ENCODE measurements around the gene RNF31.
"Not testable (repeated sequence)": the region's sequence is repeated elsewhere in the genome, so short reads cannot be mapped to it uniquely, and the experiment has no call there.

The RNF31 gene

DNA sequence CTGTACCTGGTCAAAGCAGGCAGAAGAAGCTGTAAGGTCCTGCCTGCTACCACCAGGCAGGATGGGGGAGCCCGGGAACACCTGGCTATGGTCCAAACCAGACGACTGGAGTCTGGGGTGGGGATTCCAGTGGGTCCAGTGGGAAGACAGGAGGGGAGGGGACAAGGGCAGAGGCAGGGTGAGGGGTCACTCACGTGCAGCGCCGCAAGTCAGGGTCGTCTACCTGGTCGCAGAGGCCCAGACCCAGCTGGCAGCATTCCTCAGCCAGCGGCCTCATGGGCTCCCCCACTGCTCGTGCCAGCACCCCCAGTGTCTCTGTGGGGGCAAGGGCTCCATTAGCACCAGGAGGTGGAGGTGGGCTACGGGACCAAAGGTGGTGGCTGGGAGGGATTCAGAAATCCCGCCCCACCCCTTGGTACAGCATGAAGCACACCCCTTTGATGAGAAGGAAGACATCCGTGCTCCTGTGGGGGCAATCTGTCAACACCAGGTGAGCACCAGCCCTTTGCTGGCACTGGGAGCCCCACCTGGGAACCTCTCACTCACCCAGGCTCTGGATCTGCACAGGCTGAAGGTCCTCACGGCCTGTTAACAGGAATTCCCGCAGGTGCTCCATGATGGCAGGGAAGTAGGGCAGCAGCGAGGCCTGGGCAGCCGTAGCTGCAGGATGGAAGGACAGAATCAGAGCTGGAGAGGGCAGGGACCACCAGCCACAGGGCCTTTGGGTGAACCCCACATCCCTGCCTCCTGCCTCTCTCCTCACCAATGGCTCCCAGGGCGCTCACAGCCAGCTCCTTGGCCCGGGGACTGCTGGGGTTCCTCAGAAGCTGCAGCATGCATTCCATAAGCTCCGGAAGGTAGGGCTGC, 37.0 kb downstream of the RNF31 start:
- FAIRE-seq: no peak

DNA sequence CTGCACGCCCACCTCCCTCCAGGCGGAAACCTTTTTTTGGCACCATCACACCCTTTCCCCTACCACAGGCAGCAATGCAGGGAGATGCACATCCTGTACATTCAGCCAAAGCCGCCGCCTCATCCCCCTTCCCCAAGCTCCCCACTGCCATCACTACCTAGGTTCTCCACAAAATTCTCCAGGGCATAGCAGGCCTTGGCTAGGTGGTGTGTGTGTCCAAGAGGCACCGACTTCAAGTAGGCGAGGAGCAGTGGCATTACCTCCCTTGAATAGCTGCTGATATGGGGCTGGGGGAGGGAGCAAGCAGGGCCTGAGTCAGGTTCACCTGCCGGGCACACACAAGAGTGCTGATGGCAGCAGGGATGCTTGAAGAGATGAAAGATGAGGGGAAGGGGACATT, 37.7 kb downstream of the RNF31 start:
- FAIRE-seq: no peak

DNA sequence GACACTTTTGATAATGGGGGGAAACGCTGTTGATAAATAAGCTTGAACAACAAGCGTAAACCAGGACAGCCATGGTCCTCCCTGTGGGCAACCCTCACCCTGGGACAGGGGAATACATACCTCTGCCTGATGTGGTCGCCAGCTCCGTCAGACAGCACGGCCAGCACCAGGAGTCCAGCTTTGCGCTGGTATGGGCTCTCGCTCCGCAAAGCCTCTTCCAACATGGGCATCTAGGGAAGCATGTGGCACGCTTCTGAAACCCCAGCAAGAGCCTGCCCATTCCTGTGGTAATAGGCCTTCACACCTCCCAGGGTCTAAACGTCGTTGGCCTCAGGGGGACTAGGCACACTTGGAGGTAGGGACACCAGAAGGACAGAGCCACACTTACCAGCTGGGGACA, 38.4 kb downstream of the RNF31 start:
- FAIRE-seq: no peak

DNA sequence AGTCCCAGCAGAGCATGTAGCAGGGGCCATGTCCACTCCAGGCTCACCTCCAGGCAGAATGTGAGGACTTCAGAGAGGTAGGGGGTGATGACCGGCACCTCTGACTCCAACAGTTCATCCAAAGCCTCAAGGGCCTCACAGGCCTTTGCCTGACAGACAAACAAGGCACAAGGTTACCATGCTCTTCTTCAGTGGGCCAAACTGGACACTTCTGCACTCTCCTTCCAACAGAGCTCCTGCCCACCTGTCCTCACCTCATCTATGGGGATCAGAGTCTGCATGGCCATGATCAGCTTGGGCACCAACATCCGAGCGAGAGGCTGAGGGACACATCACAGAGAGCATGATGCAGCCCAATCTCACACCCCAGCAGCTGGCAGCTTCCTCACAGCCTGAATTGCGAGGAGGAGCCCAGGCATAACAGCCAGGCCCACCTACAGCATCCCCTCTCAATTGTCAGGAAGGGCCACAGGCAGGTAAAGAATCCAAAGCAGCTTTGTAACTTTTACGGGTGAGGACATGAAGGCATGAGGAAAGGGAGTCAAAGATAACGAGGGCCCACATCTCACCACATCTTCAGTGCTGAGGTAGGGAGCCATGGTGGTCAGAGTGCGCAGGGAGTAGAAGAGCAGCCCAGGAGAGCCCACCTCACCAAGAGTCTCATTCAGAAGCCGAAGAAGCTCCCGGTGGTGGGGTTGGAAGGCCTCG, 39.7 kb downstream of the RNF31 start:
- FAIRE-seq: no peak

DNA sequence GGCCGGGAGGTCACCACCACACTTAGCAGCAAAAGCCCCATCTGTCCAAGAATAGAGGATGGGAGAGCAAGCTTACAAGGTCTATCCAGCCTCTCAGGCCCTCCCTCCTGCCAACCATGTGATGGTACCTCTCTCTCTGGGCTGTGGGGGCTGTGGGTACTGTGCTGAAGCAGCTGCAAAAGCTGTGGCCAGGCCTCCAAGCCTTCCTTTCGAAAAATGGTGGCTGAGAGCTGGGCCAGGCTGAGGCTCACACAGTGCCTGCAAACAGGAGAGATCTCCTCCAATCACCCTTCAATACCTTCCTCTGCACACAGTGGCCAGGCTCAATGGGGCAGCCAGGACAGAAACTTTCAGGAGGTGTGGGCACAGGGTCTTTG, 40.2 kb downstream of the RNF31 start:
- no peak for FAIRE-seq

DNA sequence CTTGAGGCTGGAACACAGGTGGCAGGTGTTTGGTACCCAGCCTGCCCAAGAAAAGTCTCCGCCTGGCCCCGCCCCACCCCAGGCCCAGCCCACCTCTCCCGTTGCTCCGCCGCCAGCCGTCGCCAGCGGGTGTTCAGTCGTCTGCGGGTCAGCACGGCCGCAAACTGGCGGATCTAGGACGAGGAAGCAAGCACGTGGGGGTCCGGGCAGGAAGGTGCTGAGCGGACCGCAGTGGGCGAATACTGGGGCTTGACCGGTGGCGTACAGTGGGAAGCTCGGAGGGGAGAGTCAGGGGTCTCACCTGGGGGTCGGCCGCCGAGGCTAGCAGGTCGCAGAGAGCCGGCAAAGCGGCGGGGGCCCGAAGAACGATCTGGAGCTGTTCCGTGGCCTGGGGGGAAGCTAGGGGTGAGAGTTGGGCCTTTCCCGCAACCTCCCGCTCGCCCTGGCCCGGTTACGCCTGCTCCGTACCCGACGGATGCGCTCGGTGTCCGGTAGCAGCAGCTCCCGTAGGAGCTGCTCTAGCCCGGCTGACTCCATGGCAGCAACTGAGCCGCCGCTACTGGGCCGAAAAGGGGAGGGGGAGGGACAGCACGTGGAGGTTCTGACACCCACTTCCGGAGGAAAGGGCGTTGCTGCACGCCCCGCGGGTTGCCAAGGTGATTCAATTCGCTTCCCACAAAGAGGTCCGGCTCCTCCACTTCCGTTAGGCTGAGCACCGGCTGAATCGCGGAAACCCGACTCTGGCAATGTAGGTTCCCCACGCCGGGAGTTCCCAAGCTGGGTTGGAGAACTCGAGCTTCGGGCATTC, 41.2 kb downstream of the RNF31 start, which contains the start of gene IPO4:
TSS of gene IPO4 (minus strand) at position 566 of the 808 bp plus-strand sequence. CDS start at position 537, 29 bp downstream.
- FAIRE-seq: peak; percentile 80

DNA sequence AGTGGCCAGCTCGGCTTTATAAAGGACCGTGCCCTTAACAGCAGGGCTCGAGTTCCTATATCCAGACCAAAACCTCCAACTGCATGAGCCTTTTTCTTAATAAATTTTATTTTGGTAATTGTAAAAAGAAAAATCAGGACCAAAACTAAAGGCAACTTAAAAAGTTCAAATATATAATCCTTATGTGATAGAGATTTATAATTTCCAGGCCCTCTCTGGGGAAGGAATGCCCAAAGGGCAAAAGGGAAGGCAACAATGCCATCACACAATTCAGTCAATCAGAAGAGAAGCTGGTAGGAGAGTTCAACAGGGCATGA, 41.7 kb downstream of the RNF31 start:
- no peak for FAIRE-seq

DNA sequence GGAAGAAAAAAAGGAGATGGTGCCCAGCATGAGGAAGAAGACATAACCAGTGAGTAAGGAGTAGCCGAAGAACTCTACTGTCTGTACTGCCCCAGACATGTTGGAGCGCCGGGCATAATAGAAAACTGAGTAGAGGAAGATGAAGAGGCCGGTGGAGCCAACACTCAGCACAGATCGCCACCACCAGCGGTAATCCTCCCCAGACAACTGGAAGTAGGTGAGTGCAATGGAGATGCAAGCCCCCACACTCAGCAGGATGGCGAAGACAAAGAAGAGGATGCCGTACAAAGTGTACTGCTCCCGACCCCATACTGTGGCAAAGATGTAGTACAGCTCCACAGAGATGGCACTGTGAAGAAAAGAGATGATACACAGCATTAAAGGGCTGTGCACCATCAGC, 42.2 kb downstream of the RNF31 start:
- no peak for FAIRE-seq

DNA sequence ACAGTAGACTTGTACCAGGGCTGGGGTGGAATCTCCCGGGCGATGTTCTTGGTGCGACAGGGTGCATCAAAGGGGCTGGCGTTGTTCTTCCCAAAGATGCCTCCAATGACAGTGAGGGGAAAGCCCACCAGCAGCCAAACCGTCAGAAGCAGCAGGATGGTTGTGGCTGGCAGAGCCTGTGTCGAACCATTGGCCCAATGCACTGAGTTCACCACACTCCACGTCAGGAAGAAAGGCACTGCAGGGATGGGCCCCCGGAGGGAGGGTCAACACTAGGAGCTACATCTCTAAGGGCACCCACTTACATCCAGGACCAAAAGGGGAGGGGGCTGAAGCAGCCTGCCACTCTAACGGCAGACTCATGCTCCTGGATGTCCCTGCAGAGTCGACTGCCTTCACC, 43.1 kb downstream of the RNF31 start:
- FAIRE-seq: no peak

DNA sequence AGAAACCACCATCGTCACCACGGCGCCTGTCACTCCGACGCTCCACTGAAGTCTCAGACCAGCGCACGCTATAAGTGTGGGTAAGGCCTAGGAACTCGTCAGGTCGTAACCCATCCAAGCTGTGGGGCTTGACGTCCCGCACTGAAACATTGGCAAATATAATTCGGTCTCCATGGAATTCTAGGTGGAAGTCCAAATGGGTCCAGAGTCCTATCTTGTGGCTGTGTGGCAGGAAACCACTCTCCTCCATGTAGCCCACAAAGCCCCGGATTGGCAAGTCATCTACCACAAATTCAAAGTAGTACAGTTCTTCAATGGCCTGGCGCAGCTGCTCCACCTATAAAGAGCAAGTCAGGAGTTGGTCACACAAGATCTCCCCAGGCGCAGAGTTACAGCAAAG, 45.6 kb downstream of the RNF31 start:
- FAIRE-seq: no peak

DNA sequence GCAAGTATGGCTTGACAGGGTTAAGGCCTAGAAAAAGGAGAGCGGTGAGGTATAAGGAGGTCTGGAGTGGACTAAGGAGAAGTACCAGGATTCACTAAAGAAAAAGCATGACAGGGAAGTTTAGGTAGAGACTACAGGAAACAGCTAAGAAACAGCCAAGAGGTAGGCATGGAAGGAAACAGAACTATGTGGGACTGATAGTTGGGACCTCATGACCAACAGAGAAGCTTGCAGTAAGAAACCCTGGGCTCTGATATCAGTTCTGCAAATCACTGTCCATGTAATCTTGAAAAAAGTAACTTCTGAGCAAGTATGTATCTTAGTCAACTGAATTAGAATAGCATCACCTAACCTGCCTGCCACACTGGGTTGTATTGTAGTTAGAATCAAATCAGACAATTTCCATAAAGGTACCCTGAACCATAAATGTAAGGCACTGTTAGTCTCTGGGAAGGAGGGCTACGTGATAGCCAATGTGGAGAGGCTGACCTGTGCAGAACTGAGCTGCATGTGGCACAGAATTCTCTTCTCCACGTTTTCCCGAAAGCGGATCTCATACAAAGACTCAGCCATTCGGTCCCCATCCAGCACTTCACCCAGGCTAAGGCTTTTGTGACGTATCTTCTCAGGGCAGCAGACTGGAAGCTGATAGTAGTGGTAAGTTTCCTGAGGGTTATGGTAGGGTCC, 47.0 kb downstream of the RNF31 start:
- no peak for FAIRE-seq

DNA sequence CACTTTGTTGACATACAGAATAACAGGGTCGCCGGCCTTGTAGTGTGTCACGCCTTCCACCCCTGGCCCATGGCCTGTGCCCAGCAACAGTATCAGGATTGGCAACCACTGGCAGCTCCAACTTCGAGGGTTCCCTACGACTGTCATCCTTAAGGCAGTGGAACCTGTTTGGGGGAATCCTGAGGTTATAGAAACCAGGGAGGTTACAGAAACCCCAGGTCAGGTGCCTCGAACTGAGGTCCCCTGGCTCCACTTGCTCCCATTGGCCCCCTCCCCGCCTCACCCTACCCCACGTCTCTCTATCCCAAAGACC, 47.5 kb downstream of the RNF31 start:
- FAIRE-seq: no peak

DNA sequence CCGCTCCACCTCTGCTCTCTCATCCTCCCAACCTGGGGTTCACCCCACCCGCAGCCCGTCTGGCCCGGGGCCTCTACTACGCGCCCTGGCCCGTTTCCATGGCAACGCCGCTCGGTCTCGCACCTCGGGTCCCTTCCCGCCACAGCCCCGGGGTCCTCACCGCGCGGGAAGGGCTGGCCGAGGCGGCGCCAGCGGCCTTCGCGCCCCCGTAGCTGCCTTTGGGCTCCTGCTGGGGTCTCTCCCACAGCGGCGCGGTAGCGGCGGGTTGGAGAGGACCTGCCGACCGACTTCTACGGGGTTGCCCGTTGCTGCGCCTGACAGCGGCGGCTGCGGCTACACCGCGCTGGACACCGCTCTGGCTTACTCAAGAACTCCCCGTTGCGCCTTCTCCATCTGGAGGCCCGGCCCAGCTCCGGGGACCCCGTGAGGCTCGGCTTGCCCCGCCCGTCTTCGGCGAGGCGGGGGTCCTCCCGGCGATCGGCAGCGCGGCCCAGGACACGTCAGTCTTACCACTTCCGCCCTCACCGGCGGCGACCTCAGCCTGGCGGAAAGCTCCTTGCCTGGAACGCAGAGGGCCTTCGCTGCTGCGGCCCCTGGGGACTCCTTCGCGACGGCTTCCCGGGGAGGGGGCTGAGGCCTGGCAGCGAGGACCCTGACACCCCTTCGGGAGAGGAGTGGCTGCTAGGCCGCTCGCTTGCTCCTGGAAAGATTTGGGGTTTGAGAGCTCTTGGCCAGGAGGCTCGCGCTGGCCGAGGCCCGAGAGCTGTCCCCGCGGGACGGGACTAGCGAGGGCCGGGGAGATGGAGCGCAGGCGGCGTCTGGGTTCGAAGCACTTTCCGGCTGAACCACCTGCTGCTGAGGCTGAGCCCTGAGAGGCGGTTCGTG, 48.1 kb downstream of the RNF31 start, which contains the start of gene TM9SF1:
TSS of gene TM9SF1 (minus strand) at position 256 of the 885 bp plus-strand sequence. CDS start 422 bp downstream, outside the sequence.
- no peak for FAIRE-seq

DNA sequence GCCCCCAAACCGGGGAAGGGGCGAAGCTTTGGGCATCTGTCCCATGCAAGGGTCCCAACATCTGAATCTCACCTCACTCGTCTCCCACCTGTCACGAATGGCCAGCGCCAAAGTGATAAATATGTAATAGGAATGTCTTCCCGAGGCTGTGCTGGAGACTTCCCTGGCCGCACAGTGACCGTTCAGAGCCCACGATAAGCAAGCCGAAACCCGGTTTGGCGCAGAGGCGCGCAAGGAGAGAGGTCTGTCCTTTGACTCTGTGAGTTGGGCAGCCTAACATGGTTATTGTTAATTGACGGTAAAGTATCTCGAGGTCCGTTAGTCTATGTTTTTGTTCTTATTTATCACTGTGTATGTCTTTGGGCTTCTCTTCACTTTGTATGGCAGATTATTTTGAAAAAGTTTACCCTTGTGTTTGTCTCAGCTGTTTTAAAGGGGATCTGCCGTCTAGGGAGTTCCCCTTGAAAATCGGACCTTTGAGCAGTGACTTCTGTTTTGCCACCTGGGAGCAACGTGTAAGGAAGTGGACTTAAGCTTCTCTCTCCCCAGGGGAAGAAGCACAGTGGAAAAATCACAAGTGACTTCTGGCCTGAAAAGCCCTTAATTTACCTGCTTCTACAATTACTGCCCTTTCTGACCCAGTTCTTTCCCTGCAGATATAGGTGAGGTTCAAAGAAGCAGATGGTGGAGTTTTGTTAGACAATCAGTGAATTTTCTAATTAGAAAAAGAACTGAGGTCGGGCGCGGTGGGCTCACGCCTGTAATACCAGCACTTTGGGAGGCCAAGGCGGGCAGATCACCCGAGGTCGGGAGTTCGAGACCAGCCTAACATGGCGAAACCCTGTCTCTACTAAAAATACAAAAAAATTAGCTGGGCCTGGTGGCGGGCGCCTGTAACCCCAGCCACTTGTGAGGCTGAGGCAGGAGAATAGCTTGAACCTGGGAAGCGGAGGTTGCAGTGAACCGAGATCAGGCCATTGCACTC, 49.1 kb downstream of the RNF31 start:
- FAIRE-seq: no peak

DNA sequence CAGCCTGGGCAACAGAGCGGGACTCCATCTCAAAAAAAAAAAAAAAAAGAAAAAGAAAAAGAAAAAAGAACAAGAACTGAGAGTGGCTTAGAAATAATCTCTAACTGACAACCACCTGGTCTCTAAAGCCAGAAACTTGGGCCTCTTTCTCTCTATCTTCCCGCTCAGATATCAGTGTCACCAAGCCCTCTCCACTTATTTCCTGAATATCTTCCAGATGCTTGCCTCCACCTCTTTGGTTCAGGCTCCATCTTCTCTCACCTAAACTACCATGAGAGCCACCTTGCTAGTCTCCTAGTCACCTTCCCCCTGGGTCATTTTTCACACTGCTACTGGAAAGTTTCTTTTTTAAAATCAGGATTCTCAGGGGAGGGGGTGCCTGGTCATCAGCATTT, 49.8 kb downstream of the RNF31 start:
- no peak for FAIRE-seq

DNA sequence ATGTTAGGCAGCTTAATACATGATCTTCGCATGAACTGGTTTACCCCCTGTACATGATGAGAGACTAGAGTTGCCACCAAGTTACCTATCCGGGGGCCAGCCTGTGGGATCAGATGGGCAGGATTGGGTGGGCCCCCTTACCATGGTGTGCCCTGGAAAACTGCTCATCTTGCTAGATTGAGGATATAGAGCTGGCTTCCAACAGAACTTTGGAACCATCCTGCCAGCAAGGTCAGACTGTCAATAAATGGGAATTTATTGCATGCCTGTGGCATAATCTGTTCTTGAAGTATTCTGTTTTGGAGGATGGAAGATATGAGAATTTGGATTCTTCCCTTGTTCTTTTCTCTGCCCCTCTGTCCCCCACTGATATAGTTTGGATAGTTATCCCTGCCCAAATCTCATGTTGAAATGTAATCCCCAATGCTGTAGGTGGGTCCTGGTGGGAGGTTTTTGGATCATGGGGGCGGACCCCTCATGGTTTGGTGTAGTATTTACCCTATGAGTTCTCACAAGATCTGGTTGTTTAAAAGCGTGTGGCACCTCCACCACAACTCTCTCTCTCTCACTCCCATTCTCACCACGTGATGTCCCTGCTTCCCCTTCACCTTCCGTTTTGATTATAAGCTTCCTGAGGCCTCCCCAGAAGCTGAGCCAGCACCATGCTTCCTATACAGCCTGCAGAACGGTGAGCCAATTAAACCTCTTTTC, 51.7 kb downstream of the RNF31 start:
- FAIRE-seq: no peak

DNA sequence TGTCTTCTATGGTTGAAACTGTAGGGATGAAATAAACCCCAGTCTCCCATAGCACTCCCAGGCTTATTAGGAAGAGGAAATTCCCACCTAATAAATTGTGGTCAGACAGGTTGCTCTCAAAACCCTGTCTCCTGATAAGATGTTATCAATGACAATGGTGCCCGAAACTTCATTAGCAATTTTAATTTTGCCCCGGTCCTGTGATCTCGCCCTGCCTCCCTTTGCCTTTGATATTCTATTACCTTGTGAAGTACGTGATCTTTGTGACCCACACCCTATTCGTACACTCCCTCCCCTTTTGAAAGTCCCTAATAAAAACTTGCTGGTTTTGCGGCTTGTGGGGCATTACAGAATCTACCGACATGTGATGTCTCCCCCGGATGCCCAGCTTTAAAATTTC, 55.2 kb downstream of the RNF31 start:
- not testable (repeated sequence) for FAIRE-seq

DNA sequence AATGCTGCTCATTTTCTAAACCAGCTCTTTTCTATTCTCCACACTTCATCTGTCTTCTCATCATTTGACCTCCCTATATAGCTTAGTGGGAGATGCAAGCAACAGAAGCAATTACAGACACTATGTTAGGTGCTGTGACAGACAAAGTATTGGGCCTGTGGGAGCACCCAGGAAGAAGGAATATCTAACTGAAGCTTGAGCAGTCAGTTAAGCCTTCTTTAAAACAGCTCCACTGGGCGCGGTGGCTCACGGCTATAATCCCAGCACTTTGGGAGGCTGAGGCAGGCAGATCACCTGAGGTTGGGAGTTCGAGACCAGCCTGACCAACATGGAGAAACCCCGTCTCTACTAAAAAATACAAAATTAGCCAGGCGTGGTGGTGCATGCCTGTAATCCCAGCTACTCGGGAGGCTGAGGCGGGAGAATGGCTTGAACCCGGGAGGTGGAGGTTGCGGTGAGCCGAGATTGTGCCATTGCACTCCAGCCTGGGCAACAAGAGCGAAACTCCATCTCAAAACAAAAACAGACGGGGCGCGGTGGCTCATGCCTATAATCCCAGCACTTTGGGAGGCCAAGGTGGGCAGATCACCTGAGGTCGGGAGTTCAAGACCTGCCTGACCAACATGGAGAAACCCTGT, 56.1 kb downstream of the RNF31 start:
- FAIRE-seq: not testable (repeated sequence)

All from endometrium (tissue), 2 donors.